MM.1S (cell line): ENCODE results near the gene LFNG.

Experiments used
- DNase-seq: peaks from one replicate; pipeline ENCODE4 v3.0.0-alpha.2; 2015
- H2AFZ ChIP-seq: fragments of 300-600 bp; sonication (generic); 2 replicates; pipeline ENCODE4 v1.6.0; 2016; ENCODE audit warnings: antibody characterized with exemption, low read length
- H3F3A ChIP-seq: fragments of 300-600 bp; sonication (generic); 2 replicates; pipeline ENCODE4 v1.6.1; 2016; ENCODE audit warnings: mild to moderate bottlenecking, antibody characterized with exemption, low read length, moderate library complexity, mixed read lengths; ENCODE audit not compliant: insufficient read depth
- H3K27ac ChIP-seq: fragments of 300-600 bp; sonication (generic); 2 replicates; pipeline ENCODE4 v1.5.1; 2016; ENCODE audit warnings: mild to moderate bottlenecking, low read length
- H3K27me3 ChIP-seq: fragments of 300-600 bp; sonication (generic); replicated peaks from 2 replicates; pipeline ENCODE4 v1.6.0; 2016; ENCODE audit warnings: low read length; ENCODE audit not compliant: insufficient read depth
- H3K36me3 ChIP-seq: fragments of 300-600 bp; sonication (generic); replicated peaks from 2 replicates; pipeline ENCODE4 v1.6.1; 2016; ENCODE audit warnings: mild to moderate bottlenecking, low read length, mixed read lengths; ENCODE audit not compliant: insufficient read depth
- H3K4me1 ChIP-seq: fragments of 300-600 bp; sonication (generic); 2 replicates; pipeline ENCODE4 v1.6.1; 2016; ENCODE audit warnings: low read length, mixed read lengths
- H3K4me2 ChIP-seq: fragments of 300-600 bp; sonication (generic); 2 replicates; pipeline ENCODE4 v1.6.0; 2016; ENCODE audit warnings: low read depth, low read length
- H3K4me3 ChIP-seq: fragments of 300-600 bp; sonication (generic); 2 replicates; pipeline ENCODE4 v1.5.1; 2016; ENCODE audit warnings: low read length, mixed read lengths
- H3K79me2 ChIP-seq: fragments of 300-600 bp; sonication (generic); 2 replicates; pipeline ENCODE4 v1.6.1; 2016; ENCODE audit warnings: mixed run types, low read length, mixed read lengths
- H3K9ac ChIP-seq: fragments of 300-600 bp; sonication (generic); 2 replicates; pipeline ENCODE4 v1.6.1; 2016; ENCODE audit warnings: low read length, mixed read lengths
- H3K9me2 ChIP-seq: fragments of 300-600 bp; sonication (generic); replicated peaks from 2 replicates; pipeline ENCODE4 v1.6.1; 2016; ENCODE audit warnings: mild to moderate bottlenecking, low read length, mixed read lengths; ENCODE audit not compliant: insufficient read depth
- H3K9me3 ChIP-seq: fragments of 300-600 bp; sonication (generic); replicated peaks from 2 replicates; pipeline ENCODE4 v1.6.1; 2016; ENCODE audit warnings: mild to moderate bottlenecking, low read length, mixed read lengths; ENCODE audit not compliant: insufficient read depth
- H4K20me1 ChIP-seq: fragments of 300-600 bp; sonication (generic); 2 replicates; pipeline ENCODE4 v1.6.1; 2016; ENCODE audit warnings: mild to moderate bottlenecking, low read length, moderate library complexity, mixed read lengths; ENCODE audit not compliant: insufficient read depth
- EZH2 ChIP-seq: fragments of 300-600 bp; sonication (generic); optimal IDR thresholded peaks from 2 replicates; pipeline ENCODE3; 2017; ENCODE audit warnings: low read depth, mild to moderate bottlenecking, antibody characterized with exemption, low read length, mixed read lengths
- EZH2phosphoT487 ChIP-seq: fragments of 300-600 bp; sonication (generic); IDR thresholded peaks from 2 replicates; pipeline ENCODE4 v1.6.1; 2018; ENCODE audit warnings: antibody characterized with exemption, low read length
- TF ChIP-seq, protein P1 (sequence below): fragments of 300-600 bp; sonication (generic); IDR thresholded peaks from 2 replicates; pipeline ENCODE4 v1.5.1; 2016; ENCODE audit warnings: antibody characterized with exemption, low read length, mixed read lengths

Gene LFNG

DNA sequence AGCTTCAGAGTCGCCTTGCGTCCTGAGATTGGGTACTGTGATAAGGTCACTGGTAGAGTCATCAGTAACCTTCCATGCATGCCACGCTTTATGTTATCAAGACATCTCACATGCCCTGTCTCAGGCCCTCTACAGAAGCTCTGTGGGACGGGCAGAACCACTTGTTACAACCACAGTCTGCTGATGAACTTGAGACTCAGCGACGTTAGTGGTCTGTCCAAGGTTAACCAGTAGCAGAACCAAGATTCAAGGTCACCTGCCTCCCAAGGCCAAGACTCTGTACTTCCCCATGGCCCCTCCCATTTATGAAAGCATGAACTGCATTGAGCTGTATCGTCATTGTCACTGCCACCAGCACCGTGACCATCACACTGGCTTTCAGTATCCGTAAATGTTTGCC, 54.2 kb downstream of the LFNG start:
- no peaks in the 10 kb centered on the region for H4K20me1 ChIP-seq
- no peak for DNase-seq
- H3K4me3 ChIP-seq: no peak overlapping the region
- no peaks in the 10 kb centered on the region for H3K9me3 ChIP-seq
- H3K9ac ChIP-seq: no peak overlapping the region
- H3K4me1 ChIP-seq: no peaks in the 10 kb centered on the region
- no peak overlapping the region for H3K27ac ChIP-seq
- no peak overlapping the region for H2AFZ ChIP-seq
- no peaks in the 10 kb centered on the region for H3F3A ChIP-seq
- no peaks in the 10 kb centered on the region for H3K79me2 ChIP-seq
- TF ChIP-seq, protein P1, sequence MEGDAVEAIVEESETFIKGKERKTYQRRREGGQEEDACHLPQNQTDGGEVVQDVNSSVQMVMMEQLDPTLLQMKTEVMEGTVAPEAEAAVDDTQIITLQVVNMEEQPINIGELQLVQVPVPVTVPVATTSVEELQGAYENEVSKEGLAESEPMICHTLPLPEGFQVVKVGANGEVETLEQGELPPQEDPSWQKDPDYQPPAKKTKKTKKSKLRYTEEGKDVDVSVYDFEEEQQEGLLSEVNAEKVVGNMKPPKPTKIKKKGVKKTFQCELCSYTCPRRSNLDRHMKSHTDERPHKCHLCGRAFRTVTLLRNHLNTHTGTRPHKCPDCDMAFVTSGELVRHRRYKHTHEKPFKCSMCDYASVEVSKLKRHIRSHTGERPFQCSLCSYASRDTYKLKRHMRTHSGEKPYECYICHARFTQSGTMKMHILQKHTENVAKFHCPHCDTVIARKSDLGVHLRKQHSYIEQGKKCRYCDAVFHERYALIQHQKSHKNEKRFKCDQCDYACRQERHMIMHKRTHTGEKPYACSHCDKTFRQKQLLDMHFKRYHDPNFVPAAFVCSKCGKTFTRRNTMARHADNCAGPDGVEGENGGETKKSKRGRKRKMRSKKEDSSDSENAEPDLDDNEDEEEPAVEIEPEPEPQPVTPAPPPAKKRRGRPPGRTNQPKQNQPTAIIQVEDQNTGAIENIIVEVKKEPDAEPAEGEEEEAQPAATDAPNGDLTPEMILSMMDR: no peak
- no peak for TF ChIP-seq EZH2phosphoT487
- TF ChIP-seq EZH2: no peak
- no peak overlapping the region for H3K4me2 ChIP-seq
- H3K36me3 ChIP-seq: no peaks in the 10 kb centered on the region
- H3K9me2 ChIP-seq: no peaks in the 10 kb centered on the region
- no peaks in the 10 kb centered on the region for H3K27me3 ChIP-seq

DNA sequence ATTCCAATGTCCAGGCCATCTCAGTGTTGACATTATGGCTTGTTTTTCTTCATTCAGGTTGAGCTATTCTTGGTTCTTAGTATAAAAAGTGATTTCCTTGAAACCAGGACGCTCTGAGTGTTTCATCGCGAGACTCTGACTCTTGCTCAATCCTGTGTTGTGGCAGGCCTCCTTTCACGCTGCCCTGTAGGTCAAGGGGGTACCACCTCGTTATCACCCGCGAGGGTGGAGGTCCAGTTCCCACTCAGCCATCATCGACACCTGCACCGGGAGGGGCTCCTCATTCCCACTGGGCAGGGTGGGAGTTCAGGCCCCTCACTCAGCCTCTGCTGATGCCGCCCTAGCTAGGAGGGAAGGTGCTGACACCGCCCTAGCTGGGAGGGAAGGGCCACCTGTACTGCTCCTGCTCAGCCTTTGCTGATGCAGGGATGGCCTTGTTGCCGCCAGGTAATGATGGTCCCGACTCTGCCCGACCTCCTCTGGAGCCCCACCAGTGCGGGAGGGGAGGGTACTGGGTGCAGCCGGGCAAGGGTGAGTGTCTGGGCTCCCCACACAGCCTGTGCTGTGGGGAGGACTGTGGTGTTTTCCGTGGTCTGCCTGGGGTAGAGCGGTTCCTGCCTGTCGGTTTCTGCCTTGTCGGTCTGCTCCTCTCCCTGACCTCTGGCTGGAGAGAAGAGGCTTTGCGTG, 55.6 kb downstream of the LFNG start:
- H3K4me1 ChIP-seq: no peaks in the 10 kb centered on the region
- no peak overlapping the region for H3K27ac ChIP-seq
- no peak for TF ChIP-seq EZH2phosphoT487
- TF ChIP-seq EZH2: no peak
- TF ChIP-seq, protein P1: no peak
- no peaks in the 10 kb centered on the region for H3K27me3 ChIP-seq
- H3K79me2 ChIP-seq: no peaks in the 10 kb centered on the region
- no peaks in the 10 kb centered on the region for H3F3A ChIP-seq
- H4K20me1 ChIP-seq: no peaks in the 10 kb centered on the region
- H3K36me3 ChIP-seq: no peaks in the 10 kb centered on the region
- H2AFZ ChIP-seq: no peak overlapping the region
- no peaks in the 10 kb centered on the region for H3K9me2 ChIP-seq
- DNase-seq: no peak
- H3K4me3 ChIP-seq: no peak overlapping the region
- no peak overlapping the region for H3K4me2 ChIP-seq
- H3K9ac ChIP-seq: no peak overlapping the region
- no peaks in the 10 kb centered on the region for H3K9me3 ChIP-seq

- Histone ChIP-seq H4K20me1 (no peaks in the 10 kb centered on the region), H2AFZ (no peak overlapping the region), H3F3A (no peaks in the 10 kb centered on the region), H3K9me2 (no peaks in the 10 kb centered on the region), H3K9ac (no peak overlapping the region), H3K79me2 (no peaks in the 10 kb centered on the region), H3K27me3 (no peaks in the 10 kb centered on the region), H3K4me1 (no peaks in the 10 kb centered on the region), H3K27ac (no peak overlapping the region), H3K4me3 (no peak overlapping the region), H3K4me2 (no peak overlapping the region), H3K9me3 (no peaks in the 10 kb centered on the region), H3K36me3 (no peaks in the 10 kb centered on the region)
- no peak for TF ChIP-seq EZH2
- no peak for TF ChIP-seq EZH2phosphoT487
- TF ChIP-seq, protein P1: no peak
- no peak for DNase-seq
These were observed 56.3 kb downstream of the LFNG start for GRCh38 chr7:2575733-2576340.
